Transverse colon (tissue), 4 donors: Measurements from ENCODE around the gene SPEM1. TPM values are rescaled to one million over a fixed set of nuclear protein-coding genes. Genes with fewer than 3 reads are reported as not detected.

Source experiments
- DNase-seq: peaks from one replicate; pipeline ENCODE4 v3.0.0-alpha.2; 2019
- H3K27ac ChIP-seq, 4 donors: fragments of 200-600 bp; sonication (generic); 2 replicates each; pipeline ENCODE4 v1.5.1; 2016 to 2018; ENCODE audit warnings: inconsistent platforms in 4 of 4
- H3K27me3 ChIP-seq: fragments of 200-600 bp; sonication (generic); 2 replicates; pipeline ENCODE4 v1.5.1; 2017; ENCODE audit warnings: inconsistent platforms
- H3K36me3 ChIP-seq, 4 donors: fragments of 200-600 bp; sonication (generic); 2 replicates each; pipeline ENCODE4 v1.5.1; 2017 to 2019; ENCODE audit warnings: inconsistent platforms in 4 of 4
- H3K4me1 ChIP-seq, 4 donors: fragments of 200-600 bp; sonication (generic); 2 replicates each; pipeline ENCODE4 v1.5.1; 2017 to 2020; ENCODE audit warnings: inconsistent platforms in 4 of 4
- H3K4me3 ChIP-seq, 4 donors: fragments of 200-600 bp; sonication (generic); 1 replicate in 1 of 4; 2 replicates in 3 of 4; pipeline versions ENCODE4 v1.5.1 to v1.6.1; 2017 to 2019; ENCODE audit warnings: inconsistent platforms in 4 of 4
- H3K9me3 ChIP-seq, 2 donors: fragments of 200-600 bp; sonication (generic); 2 replicates each; pipeline ENCODE4 v1.5.1; 2017 to 2019; ENCODE audit warnings: inconsistent platforms in 2 of 2
- EP300 ChIP-seq: sonication (generic); formaldehyde crosslinking; IDR thresholded peaks from one replicate; pipeline ENCODE4 v1.6.1; 2017; ENCODE audit warnings: antibody characterized with exemption, low read depth
- POLR2A ChIP-seq: fragments of 450-650 bp; IDR thresholded peaks from one replicate; pipeline ENCODE4 v1.6.1; 2016; ENCODE audit warnings: antibody characterized with exemption, mild to moderate bottlenecking, moderate library complexity
- POLR2AphosphoS5 ChIP-seq, 3 donors: sonication (generic); formaldehyde crosslinking; IDR thresholded peaks; one replicate each; pipeline ENCODE4 v1.6.1; 2016; ENCODE audit warnings: antibody characterized with exemption in 3 of 3
- WGBS, 2 donors: methylation state at CpG; one replicate each; pipeline ENCODE4 v1.1.5; 2018; ENCODE audit warnings: low coverage in 1 of 2; 5-methylcytosine and 5-hydroxymethylcytosine counted together
- in situ Hi-C, 4 donors: fragments of 200-750 bp; cut with MboI; loops; one replicate each; pipeline versions ENCODE4 v1.15.0 to v1.15.1; 2017; ENCODE audit warnings: low sequenced_read_pairs in 3 of 4, low pct_ligation_motif_present in 1 of 4, low pct_unique_long_range_greater_than_20kb in 1 of 4
- intact Hi-C: fragments of 100-400 bp; cut with DNase I; formaldehyde crosslinking; loops from one replicate; pipeline ENCODE4 v1.15.1; 2023; ENCODE audit warnings: low total_unique reads
- total RNA-seq, 4 donors: library from RNA; depleted of rRNA; stranded (reverse); fragments of >200 nt; gene quantifications; one replicate each; pipeline ENCODE4 v1.1.0, GENCODE V29; 2016
- TF ChIP-seq, protein P1 (sequence below), 5 experiments: fragments of 200-600 bp in 3 of 5; fragments of 450-650 bp in 2 of 5; sonication (generic) in 3 of 5; IDR thresholded peaks; 1 replicate in 2 of 5; 2 replicates in 3 of 5; pipeline ENCODE4 v1.5.1; 2016 to 2017; ENCODE audit warnings: antibody characterized with exemption in 5 of 5, inconsistent platforms in 3 of 5, mild to moderate bottlenecking in 2 of 5, moderate library complexity in 1 of 5

SPEM1 gene
- total RNA-seq, 4 donors from 2014 or later: not detected

- DNase-seq: no peak
- no peaks in the 10 kb centered on the region for H3K9me3 ChIP-seq
- H3K4me3 ChIP-seq: no peak overlapping the region
- in situ Hi-C loops: no loop called here
- 89% methylated on average over 32 of the region's 33 CpGs; no CpG with 5 or more reads in 1 of the 2 donors for WGBS, 2 donors
- no peaks in the 10 kb centered on the region for H3K36me3 ChIP-seq
- H3K27ac ChIP-seq: peak overlapping the region in 3 of 4 donors; percentile 45 to 54 (median 53)
- H3K27me3 ChIP-seq: no peaks in the 10 kb centered on the region
- intact Hi-C loops: no loop called here
- no peak for TF ChIP-seq POLR2A
- TF ChIP-seq, protein P1, sequence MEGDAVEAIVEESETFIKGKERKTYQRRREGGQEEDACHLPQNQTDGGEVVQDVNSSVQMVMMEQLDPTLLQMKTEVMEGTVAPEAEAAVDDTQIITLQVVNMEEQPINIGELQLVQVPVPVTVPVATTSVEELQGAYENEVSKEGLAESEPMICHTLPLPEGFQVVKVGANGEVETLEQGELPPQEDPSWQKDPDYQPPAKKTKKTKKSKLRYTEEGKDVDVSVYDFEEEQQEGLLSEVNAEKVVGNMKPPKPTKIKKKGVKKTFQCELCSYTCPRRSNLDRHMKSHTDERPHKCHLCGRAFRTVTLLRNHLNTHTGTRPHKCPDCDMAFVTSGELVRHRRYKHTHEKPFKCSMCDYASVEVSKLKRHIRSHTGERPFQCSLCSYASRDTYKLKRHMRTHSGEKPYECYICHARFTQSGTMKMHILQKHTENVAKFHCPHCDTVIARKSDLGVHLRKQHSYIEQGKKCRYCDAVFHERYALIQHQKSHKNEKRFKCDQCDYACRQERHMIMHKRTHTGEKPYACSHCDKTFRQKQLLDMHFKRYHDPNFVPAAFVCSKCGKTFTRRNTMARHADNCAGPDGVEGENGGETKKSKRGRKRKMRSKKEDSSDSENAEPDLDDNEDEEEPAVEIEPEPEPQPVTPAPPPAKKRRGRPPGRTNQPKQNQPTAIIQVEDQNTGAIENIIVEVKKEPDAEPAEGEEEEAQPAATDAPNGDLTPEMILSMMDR (IDR thresholded peaks at IDR 0.05): no peak
- no peak for TF ChIP-seq EP300
- TF ChIP-seq POLR2AphosphoS5 (IDR thresholded peaks at IDR 0.05): no peak
- peaks cover 0 to 15% (median 8%) of the 10 kb centered on the region in 4 donors for H3K4me1 ChIP-seq
Measured at GRCh38 chr17:7465597-7466275, 45.6 kb downstream of the SPEM1 start.

GRCh38 chr17:7466318-7466638 lies 46.2 kb downstream of the SPEM1 start:
- no peaks in the 10 kb centered on the region for H3K9me3 ChIP-seq
- no peaks in the 10 kb centered on the region for H3K27me3 ChIP-seq
- in situ Hi-C loops: no loop called here
- intact Hi-C loops: no loop called here
- peaks cover 0 to 15% (median 8%) of the 10 kb centered on the region in 4 donors for H3K4me1 ChIP-seq
- H3K27ac ChIP-seq: peak overlapping the region; percentile 44 to 54 (median 49)
- 85 to 87% methylated on average over 4 to 9 of the region's 9 CpGs for WGBS, 2 donors
- TF ChIP-seq EP300 (no peak), POLR2A (no peak), POLR2AphosphoS5 (IDR thresholded peaks at IDR 0.05) (no peak)
- TF ChIP-seq, protein P1 (IDR thresholded peaks at IDR 0.05): no peak
- no peak for DNase-seq
- no peaks in the 10 kb centered on the region for H3K36me3 ChIP-seq
- H3K4me3 ChIP-seq: no peak overlapping the region

- Histone ChIP-seq H3K9me3 (no peaks in the 10 kb centered on the region), H3K27ac (peak overlapping the region; percentile 44 to 54 (median 49)), H3K27me3 (no peaks in the 10 kb centered on the region), H3K36me3 (no peaks in the 10 kb centered on the region), H3K4me3 (no peak overlapping the region), H3K4me1 (peaks cover 0 to 17% (median 9%) of the 10 kb centered on the region in 4 donors)
- TF ChIP-seq POLR2AphosphoS5 (IDR thresholded peaks at IDR 0.05) (no peak), POLR2A (no peak), EP300 (no peak)
- TF ChIP-seq, protein P1 (IDR thresholded peaks at IDR 0.05): no peak
- peak; percentile 45 for DNase-seq
- in situ Hi-C loops (no loop called here), intact Hi-C loops (no loop called here)
- 81% methylated on average over 16 of the region's 16 CpGs; no CpG with 5 or more reads in 1 of the 2 donors for WGBS, 2 donors
Measured at GRCh38 chr17:7466639-7467341, 46.7 kb downstream of the SPEM1 start.

GRCh38 chr17:7467498-7467897 lies 47.4 kb downstream of the SPEM1 start:
- in situ Hi-C loops: no loop called here
- H3K4me1 ChIP-seq: peaks cover 0 to 22% (median 9%) of the 10 kb centered on the region in 4 donors
- H3K27ac ChIP-seq: peak overlapping the region; percentile 44 to 54 (median 49)
- TF ChIP-seq POLR2A (no peak), EP300 (no peak), POLR2AphosphoS5 (IDR thresholded peaks at IDR 0.05) (no peak)
- TF ChIP-seq, protein P1 (IDR thresholded peaks at IDR 0.05): no peak
- no peak for DNase-seq
- no peaks in the 10 kb centered on the region for H3K36me3 ChIP-seq
- no peak overlapping the region for H3K4me3 ChIP-seq
- no peaks in the 10 kb centered on the region for H3K27me3 ChIP-seq
- 96% methylated on average over 3 of the region's 3 CpGs; no CpG with 5 or more reads in 1 of the 2 donors for WGBS, 2 donors
- no peaks in the 10 kb centered on the region for H3K9me3 ChIP-seq
- intact Hi-C loops: no loop called here
